ENCODE results near the gene UBXN1.
"Not testable (repeated sequence)": the region's sequence is repeated elsewhere in the genome, so short reads cannot be mapped to it uniquely, and the experiment has no call there.

UBXN1 gene

DNA sequence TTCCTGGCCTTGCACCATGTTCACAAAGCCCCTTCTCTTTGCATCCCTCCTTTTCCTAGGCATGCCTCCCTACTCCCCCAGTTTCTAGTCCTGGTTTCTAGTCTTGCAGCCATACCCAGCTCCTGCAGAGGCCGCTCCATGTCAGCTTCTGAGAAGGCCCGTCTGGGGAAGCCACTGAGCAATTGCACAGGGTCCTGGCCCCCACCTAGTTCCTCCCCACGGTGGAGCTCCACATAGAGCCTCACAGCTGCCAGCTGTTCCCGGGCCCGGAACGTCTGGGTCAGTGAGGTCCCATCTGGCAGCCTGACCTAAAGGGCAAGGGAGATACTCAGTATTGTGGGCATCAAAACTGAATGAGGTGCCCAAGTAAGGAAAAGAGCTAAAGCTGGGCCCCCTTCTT lies 2.2 kb downstream of the UBXN1 start:
- no peak for DNase-seq (ENCODE audit: low read depth)
- TF ChIP-seq, protein P1, sequence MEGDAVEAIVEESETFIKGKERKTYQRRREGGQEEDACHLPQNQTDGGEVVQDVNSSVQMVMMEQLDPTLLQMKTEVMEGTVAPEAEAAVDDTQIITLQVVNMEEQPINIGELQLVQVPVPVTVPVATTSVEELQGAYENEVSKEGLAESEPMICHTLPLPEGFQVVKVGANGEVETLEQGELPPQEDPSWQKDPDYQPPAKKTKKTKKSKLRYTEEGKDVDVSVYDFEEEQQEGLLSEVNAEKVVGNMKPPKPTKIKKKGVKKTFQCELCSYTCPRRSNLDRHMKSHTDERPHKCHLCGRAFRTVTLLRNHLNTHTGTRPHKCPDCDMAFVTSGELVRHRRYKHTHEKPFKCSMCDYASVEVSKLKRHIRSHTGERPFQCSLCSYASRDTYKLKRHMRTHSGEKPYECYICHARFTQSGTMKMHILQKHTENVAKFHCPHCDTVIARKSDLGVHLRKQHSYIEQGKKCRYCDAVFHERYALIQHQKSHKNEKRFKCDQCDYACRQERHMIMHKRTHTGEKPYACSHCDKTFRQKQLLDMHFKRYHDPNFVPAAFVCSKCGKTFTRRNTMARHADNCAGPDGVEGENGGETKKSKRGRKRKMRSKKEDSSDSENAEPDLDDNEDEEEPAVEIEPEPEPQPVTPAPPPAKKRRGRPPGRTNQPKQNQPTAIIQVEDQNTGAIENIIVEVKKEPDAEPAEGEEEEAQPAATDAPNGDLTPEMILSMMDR (conservative IDR thresholded peaks at IDR 0.05; ENCODE audit: control insufficient read depth, insufficient read depth, low read depth, low read length) = peak; percentile 5
- no peak overlapping the region for H3K4me3 ChIP-seq (ENCODE audit: control insufficient read depth, low read depth, low read length)

DNA sequence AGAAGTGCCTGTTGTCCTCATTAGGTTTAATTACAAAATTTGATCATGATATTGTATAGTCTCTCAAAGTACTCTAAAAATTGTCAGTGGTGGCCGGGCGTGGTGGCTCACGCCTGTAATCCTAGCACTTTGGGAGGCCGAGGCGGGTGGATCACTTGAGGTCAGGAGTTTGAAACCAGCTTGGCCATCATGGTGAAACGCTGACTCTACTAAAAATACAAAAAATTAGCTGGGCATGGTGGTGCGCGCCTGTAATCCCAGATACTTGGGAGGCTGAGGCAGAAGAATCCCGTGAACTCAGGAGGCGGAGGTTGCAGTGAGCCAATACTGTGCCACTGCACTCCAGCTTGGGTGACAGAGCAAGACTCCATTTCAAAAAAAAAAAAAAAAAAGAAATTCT lies 3.5 kb downstream of the UBXN1 start:
- DNase-seq (ENCODE audit: low read depth); H3K4me3 ChIP-seq (ENCODE audit: control insufficient read depth, low read depth, low read length): not testable (repeated sequence)

DNA sequence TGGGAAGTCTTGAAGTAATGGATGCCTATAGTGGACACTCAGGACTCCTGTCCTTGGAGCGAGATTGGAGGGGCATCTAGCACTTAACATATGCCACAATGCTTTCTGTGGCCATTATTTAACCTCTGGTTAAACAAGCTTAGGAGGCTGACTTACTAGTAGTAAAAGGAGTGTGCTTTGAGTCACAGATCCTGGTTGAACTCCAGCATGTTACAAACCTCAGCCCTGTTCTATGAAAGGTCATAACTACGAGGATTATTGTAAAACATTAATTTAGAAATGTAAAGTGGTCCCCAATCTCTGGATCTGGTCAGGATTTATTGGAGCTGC lies 5.7 kb downstream of the UBXN1 start:
- H3K4me3 ChIP-seq (ENCODE audit: control insufficient read depth, low read depth, low read length) = peak overlapping the region; percentile 86
- DNase-seq (ENCODE audit: low read depth) = peak; percentile 53
- TF ChIP-seq, protein P1 (conservative IDR thresholded peaks at IDR 0.05; ENCODE audit: control insufficient read depth, insufficient read depth, low read depth, low read length) = no peak

DNA sequence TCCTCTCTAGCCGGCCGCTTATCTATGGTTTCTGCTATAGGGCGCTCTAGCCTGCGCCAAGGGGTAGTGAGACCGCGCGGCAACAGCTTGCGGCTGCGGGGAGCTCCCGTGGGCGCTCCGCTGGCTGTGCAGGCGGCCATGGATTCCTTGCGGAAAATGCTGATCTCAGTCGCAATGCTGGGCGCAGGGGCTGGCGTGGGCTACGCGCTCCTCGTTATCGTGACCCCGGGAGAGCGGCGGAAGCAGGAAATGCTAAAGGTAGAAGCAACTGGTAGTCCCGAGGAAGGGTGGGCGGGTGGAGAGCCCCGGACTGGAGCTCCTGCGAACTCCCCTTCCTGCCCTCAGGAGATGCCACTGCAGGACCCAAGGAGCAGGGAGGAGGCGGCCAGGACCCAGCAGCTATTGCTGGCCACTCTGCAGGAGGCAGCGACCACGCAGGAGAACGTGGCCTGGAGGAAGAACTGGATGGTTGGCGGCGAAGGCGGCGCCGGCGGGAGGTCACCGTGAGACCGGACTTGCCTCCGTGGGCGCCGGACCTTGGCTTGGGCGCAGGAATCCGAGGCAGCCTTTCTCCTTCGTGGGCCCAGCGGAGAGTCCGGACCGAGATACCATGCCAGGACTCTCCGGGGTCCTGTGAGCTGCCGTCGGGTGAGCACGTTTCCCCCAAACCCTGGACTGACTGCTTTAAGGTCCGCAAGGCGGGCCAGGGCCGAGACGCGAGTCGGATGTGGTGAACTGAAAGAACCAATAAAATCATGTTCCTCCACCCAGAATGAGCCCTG lies 7.1 kb downstream of the UBXN1 start, which contains the start of the genes LBHD1 and UQCC3:
LBHD1 (minus strand) TSS at position 660 of the 782 bp plus-strand sequence. CDS start 2,236 bp downstream, outside the sequence.
UQCC3 (plus strand) TSS at position 66 of the 782 bp plus-strand sequence; CDS start at position 139, 73 bp downstream.
- H3K4me3 ChIP-seq (ENCODE audit: control insufficient read depth, low read depth, low read length) = peak within 1 kb of the TSS; percentile 86
- peak; percentile 86 for DNase-seq (ENCODE audit: low read depth)
- TF ChIP-seq, protein P1 (conservative IDR thresholded peaks at IDR 0.05; ENCODE audit: control insufficient read depth, insufficient read depth, low read depth, low read length) = no peak

DNA sequence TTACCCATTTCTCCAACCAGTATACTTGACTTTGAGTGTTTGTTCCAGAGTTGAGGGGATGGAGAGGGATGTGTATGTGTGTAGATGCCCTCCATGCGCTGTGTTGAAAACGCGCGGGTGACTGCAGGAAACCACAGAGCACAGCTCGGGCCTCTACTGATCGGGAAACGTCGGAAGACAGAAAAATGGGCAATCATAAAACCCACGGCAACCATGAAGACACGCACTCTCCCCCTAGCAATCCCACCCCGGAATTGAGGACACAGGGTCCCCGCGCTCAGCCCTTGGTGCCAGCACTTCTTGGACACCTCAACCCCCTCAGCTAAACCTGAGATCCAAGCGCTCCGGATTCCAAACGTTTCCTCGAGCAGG lies 7.7 kb downstream of the UBXN1 start:
- TF ChIP-seq, protein P1 (conservative IDR thresholded peaks at IDR 0.05; ENCODE audit: control insufficient read depth, insufficient read depth, low read depth, low read length) = no peak
- peak; percentile 41 for DNase-seq (ENCODE audit: low read depth)
- peak overlapping the region; percentile 86 for H3K4me3 ChIP-seq (ENCODE audit: control insufficient read depth, low read depth, low read length)

DNA sequence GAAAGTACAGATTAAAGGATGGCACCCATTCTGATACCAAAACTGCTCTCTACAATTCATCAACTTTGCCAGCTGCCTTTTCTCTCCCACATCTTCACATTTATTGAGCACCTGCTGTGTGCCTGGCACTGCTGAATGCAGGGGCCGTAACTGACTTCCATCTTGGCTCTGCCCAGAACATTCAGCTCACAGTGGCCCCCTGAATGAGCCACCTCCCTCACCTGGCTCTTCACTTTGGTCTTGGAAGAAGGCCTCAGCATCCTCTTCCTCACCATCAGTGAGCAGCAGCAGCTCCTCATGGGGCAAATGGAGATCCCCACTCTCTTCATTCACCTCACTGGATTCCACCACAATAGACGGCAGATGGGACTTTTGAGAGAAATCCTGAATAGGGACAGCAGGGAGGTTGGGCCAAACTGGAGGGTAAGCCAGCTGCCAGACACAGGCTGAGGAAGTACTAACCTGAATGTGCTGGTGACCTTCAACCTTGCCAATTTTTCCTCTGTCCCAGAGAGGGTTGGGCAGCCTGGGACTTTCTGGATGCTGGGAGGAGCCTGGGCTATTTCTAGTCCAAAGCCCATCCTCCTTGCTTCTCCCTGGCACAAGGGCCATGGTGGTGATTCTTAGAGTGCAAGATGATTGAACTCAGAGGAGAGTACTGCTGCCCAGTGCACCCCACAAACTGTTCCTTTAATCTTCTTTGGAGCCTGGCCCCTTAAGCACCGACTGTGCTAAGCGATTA lies 9.3 kb downstream of the UBXN1 start:
- TF ChIP-seq, protein P1 (conservative IDR thresholded peaks at IDR 0.05; ENCODE audit: control insufficient read depth, insufficient read depth, low read depth, low read length) = no peak
- no peak overlapping the region for H3K4me3 ChIP-seq (ENCODE audit: control insufficient read depth, low read depth, low read length)
- no peak for DNase-seq (ENCODE audit: low read depth)

DNA sequence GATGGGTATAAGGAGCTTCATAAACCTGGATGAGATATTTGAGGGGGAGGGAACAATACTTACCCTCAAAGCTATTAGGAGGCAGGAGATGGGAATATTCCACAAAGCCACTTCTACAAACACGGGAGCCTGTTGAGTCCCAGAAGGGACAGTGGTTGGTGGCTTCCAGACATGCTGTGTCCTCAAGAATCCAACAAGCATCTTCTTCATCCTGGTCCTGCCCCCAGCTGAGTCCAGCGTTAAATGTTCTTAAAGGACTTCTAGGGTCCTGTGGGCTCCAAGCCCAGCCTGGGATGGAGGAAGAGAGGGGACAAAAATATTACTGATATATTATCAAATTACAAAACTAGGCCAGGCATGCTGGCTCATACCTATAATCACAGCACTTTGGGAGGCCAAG lies 11.4 kb downstream of the UBXN1 start:
- H3K4me3 ChIP-seq (ENCODE audit: control insufficient read depth, low read depth, low read length) = no peak overlapping the region
- DNase-seq (ENCODE audit: low read depth) = no peak
- TF ChIP-seq, protein P1 (conservative IDR thresholded peaks at IDR 0.05; ENCODE audit: control insufficient read depth, insufficient read depth, low read depth, low read length) = no peak
